H9 (cell line): ENCODE measurements around the gene CNNM4. TPM values are rescaled to one million over a fixed set of nuclear protein-coding genes. Genes with fewer than 3 reads are reported as not detected.

ENCODE experiments used
- DNase-seq: peaks from one replicate; pipeline ENCODE4 v3.0.0-alpha.2; 2017
- H2AFZ ChIP-seq: one replicate; pipeline ENCODE4 v1.6.1; 2013; ENCODE audit warnings: mild to moderate bottlenecking, low read length, control low read depth, moderate library complexity
- H2AK5ac ChIP-seq: 2 replicates; pipeline ENCODE4 v1.6.1; 2013; ENCODE audit warnings: low read length, control low read depth, mixed read lengths; ENCODE audit not compliant: insufficient read length
- H2BK120ac ChIP-seq: one replicate; pipeline ENCODE4 v1.6.1; 2013; ENCODE audit warnings: low read depth, mild to moderate bottlenecking, low read length, control low read depth, inconsistent platforms; ENCODE audit not compliant: poor library complexity, severe bottlenecking
- H2BK12ac ChIP-seq: 2 replicates; pipeline ENCODE4 v1.6.1; 2013; ENCODE audit warnings: low read length, control low read depth, mixed read lengths, low read depth; ENCODE audit not compliant: insufficient read length
- H2BK15ac ChIP-seq: 2 replicates; pipeline ENCODE4 v1.6.1; 2013; ENCODE audit warnings: low read depth, low read length, control low read depth
- H2BK20ac ChIP-seq: one replicate; pipeline ENCODE4 v1.6.1; 2013; ENCODE audit warnings: low read depth, mild to moderate bottlenecking, low read length, control low read depth, inconsistent platforms; ENCODE audit not compliant: poor library complexity, severe bottlenecking
- H2BK5ac ChIP-seq: 2 replicates; pipeline ENCODE4 v1.6.1; 2013; ENCODE audit warnings: low read length, control low read depth, mixed read lengths; ENCODE audit not compliant: insufficient read length
- H3K14ac ChIP-seq: 2 replicates; pipeline ENCODE4 v1.6.1; 2013; ENCODE audit warnings: low read length, control low read depth; ENCODE audit not compliant: insufficient read depth
- H3K18ac ChIP-seq: 2 replicates; pipeline ENCODE4 v1.6.1; 2013; ENCODE audit warnings: low read depth, mild to moderate bottlenecking, mixed read lengths, low read length, control low read depth; ENCODE audit not compliant: insufficient read length
- H3K23ac ChIP-seq: 2 replicates; pipeline ENCODE4 v1.6.1; 2013; ENCODE audit warnings: low read length, control low read depth, mixed read lengths, low read depth; ENCODE audit not compliant: insufficient read length
- H3K23me2 ChIP-seq: 2 replicates; pipeline ENCODE4 v1.6.1; 2013; ENCODE audit warnings: low read depth, mild to moderate bottlenecking, mixed read lengths, low read length, control low read depth; ENCODE audit not compliant: insufficient read length, poor library complexity, severe bottlenecking
- H3K27ac ChIP-seq: 2 replicates; pipeline ENCODE4 v1.5.1; 2013; ENCODE audit warnings: low read length, control low read depth, mixed read lengths, low read depth; ENCODE audit not compliant: insufficient read length
- H3K27me3 ChIP-seq: 2 replicates; pipeline ENCODE4 v1.6.1; 2013; ENCODE audit warnings: low read length, control low read depth, inconsistent platforms; ENCODE audit not compliant: insufficient read depth
- H3K4ac ChIP-seq: 2 replicates; pipeline ENCODE4 v1.6.1; 2013; ENCODE audit warnings: low read depth, mild to moderate bottlenecking, control low read depth, inconsistent platforms, low read length, moderate library complexity
- H3K4me1 ChIP-seq: 2 replicates; pipeline ENCODE4 v1.6.1; 2013; ENCODE audit warnings: low read length, control low read depth, inconsistent platforms; ENCODE audit not compliant: insufficient read depth
- H3K4me2 ChIP-seq: 2 replicates; pipeline ENCODE4 v1.6.1; 2013; ENCODE audit warnings: low read length, control low read depth, mixed read lengths; ENCODE audit not compliant: insufficient read length, insufficient read depth
- H3K56ac ChIP-seq: 2 replicates; pipeline ENCODE4 v1.6.1; 2013; ENCODE audit warnings: low read depth, mild to moderate bottlenecking, mixed read lengths, low read length, control low read depth; ENCODE audit not compliant: insufficient read length
- H3K79me1 ChIP-seq: 2 replicates; pipeline ENCODE4 v1.6.1; 2013; ENCODE audit warnings: low read depth, mild to moderate bottlenecking, moderate library complexity, low read length, control low read depth, inconsistent platforms; ENCODE audit not compliant: insufficient read depth, poor library complexity, severe bottlenecking
- H3K79me2 ChIP-seq: 2 replicates; pipeline ENCODE4 v1.6.1; 2013; ENCODE audit warnings: low read length, control low read depth, inconsistent platforms; ENCODE audit not compliant: insufficient read depth
- H3K9ac ChIP-seq: 2 replicates; pipeline ENCODE4 v1.6.1; 2013; ENCODE audit warnings: low read length, control low read depth, mixed read lengths; ENCODE audit not compliant: insufficient read length; ENCODE audit errors: extremely low read depth
- H3K9me3 ChIP-seq: one replicate; pipeline ENCODE4 v1.6.1; 2013; ENCODE audit warnings: low read depth, low read length, inconsistent platforms; ENCODE audit not compliant: control insufficient read depth
- H3T11ph ChIP-seq: one replicate; pipeline ENCODE4 v1.6.1; 2013; ENCODE audit warnings: mild to moderate bottlenecking, low read length, control low read depth, inconsistent platforms
- H4K20me1 ChIP-seq: one replicate; pipeline ENCODE4 v1.6.1; 2013; ENCODE audit not compliant: control insufficient read depth, insufficient read length, insufficient read depth
- H4K5ac ChIP-seq: 2 replicates; pipeline ENCODE4 v1.6.1; 2013; ENCODE audit warnings: low read depth, mild to moderate bottlenecking, mixed read lengths, low read length, control low read depth; ENCODE audit not compliant: insufficient read length
- H4K8ac ChIP-seq: replicated peaks from 2 replicates; pipeline ENCODE4 v1.6.1; 2013; ENCODE audit warnings: low read length, control low read depth, mixed read lengths, low read depth; ENCODE audit not compliant: insufficient read length
- H4K91ac ChIP-seq: 2 replicates; pipeline ENCODE4 v1.6.1; 2013; ENCODE audit warnings: low read depth, mild to moderate bottlenecking, moderate library complexity, mixed read lengths, low read length, control low read depth; ENCODE audit not compliant: insufficient read length
- H3K27ac Mint-ChIP-seq, 3 experiments: 2 replicates in 2 of 3; 3 replicates in 1 of 3; pipeline ENCODE4 v1.8.0; 2020 to 2021; ENCODE audit warnings: mixed read lengths in 3 of 3, mild to moderate bottlenecking in 1 of 3, moderate library complexity in 1 of 3
- H3K27me3 Mint-ChIP-seq: 2 replicates; pipeline ENCODE4 v1.8.0; 2021; ENCODE audit warnings: low read depth, mild to moderate bottlenecking, moderate library complexity, mixed read lengths
- H3K36me3 Mint-ChIP-seq, 3 experiments: 2 replicates in 2 of 3; 3 replicates in 1 of 3; pipeline ENCODE4 v1.8.0; 2020 to 2021; ENCODE audit warnings: low read depth in 3 of 3, mixed read lengths in 3 of 3; ENCODE audit not compliant: insufficient read depth in 1 of 3
- H3K4me1 Mint-ChIP-seq, 2 experiments: 2 replicates each; pipeline ENCODE4 v1.8.0; 2020; ENCODE audit warnings: mixed read lengths in 2 of 2
- H3K4me3 Mint-ChIP-seq, 2 experiments: 2 replicates in 1 of 2; 3 replicates in 1 of 2; pipeline ENCODE4 v1.8.0; 2020 to 2021; ENCODE audit warnings: mild to moderate bottlenecking in 2 of 2, mixed read lengths in 2 of 2, moderate library complexity in 1 of 2
- H3K9me3 Mint-ChIP-seq, 2 experiments: 2 replicates in 1 of 2; 3 replicates in 1 of 2; pipeline ENCODE4 v1.8.0; 2020; ENCODE audit warnings: mild to moderate bottlenecking in 2 of 2, mixed read lengths in 2 of 2, moderate library complexity in 1 of 2
- WGBS: extraction: QIAGEN DNeasy Blood & Tissue Kit; methylation state at CpG from one replicate; pipeline ENCODE4 v1.1.7; 2013; ENCODE audit warnings: missing lambda C conversion rate, low lambda C conversion rate, mixed read lengths; ENCODE audit not compliant: insufficient read length; ENCODE audit errors: extremely low coverage; 5-methylcytosine and 5-hydroxymethylcytosine counted together
- total RNA-seq: library from RNA; stranded (reverse); gene quantifications from 2 replicates; pipeline ENCODE4 v1.2.1, GENCODE V29; 2021
- TF ChIP-seq, protein P1 (sequence below): fragments of 200-600 bp; sonication (generic); conservative IDR thresholded peaks from 3 replicates; pipeline ENCODE4 v1.8.0; 2021; ENCODE audit warnings: antibody characterized with exemption, mild to moderate bottlenecking

The CNNM4 gene
- total RNA-seq, 1 experiment from 2014 or later, result 8.5 TPM

DNA sequence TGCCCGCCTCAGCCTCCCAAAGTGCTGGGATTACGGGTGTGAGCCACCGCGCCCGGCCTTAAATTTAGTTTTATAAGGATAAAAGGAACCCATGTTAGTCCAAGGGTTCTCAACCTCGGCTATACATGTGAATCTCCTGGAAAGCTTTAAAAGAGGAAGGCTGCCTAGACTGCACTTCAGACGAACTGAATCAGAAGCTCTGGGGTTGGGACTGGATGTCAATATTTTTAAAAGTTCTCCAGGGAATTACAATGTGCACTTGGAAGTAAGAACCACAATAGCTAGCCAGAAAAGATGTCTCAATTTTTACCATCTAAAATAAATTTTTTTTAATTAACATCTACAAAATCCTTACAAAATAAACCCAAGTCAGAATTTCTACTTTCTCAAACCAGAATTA is 31.0 kb upstream of the CNNM4 start:
- WGBS, result no CpG with 5 or more reads among the region's 7 CpGs

More for the DNA sequence above, 31.0 kb upstream of the CNNM4 start:
- no peak overlapping the region for H3K4me2 ChIP-seq
- no peak overlapping the region for H3K14ac ChIP-seq
- H3K4me1 Mint-ChIP-seq, result no peaks in the 10 kb centered on the region
- no peaks in the 10 kb centered on the region for H3K79me1 ChIP-seq
- H3K56ac ChIP-seq, result no peak overlapping the region
- H2BK120ac ChIP-seq, result no peak overlapping the region
- no peak overlapping the region for H4K8ac ChIP-seq
- no peak overlapping the region for H3T11ph ChIP-seq
- H3K27ac ChIP-seq, result no peak overlapping the region
- no peak overlapping the region for H3K27ac Mint-ChIP-seq
- H2BK20ac ChIP-seq, result no peak overlapping the region
- peaks cover 37 to 77% (median 72%) of the 10 kb centered on the region in 3 experiments; a peak in 6 of 7 replicates for H3K36me3 Mint-ChIP-seq
- H3K9me3 Mint-ChIP-seq, result no peaks in the 10 kb centered on the region
- H3K79me2 ChIP-seq, result no peaks in the 10 kb centered on the region
- no peak for DNase-seq
- H3K23ac ChIP-seq, result no peak overlapping the region
- H3K27me3 Mint-ChIP-seq, result no peaks in the 10 kb centered on the region; the same call in 1 of the 2 replicates
- H3K4ac ChIP-seq, result no peak overlapping the region
- no peaks in the 10 kb centered on the region for H3K4me1 ChIP-seq
- H3K18ac ChIP-seq, result no peak overlapping the region
- H4K91ac ChIP-seq, result no peak overlapping the region
- no peaks in the 10 kb centered on the region for H4K20me1 ChIP-seq
- no peaks in the 10 kb centered on the region for H3K9me3 ChIP-seq
- H2BK15ac ChIP-seq, result no peak overlapping the region
- TF ChIP-seq, protein P1, sequence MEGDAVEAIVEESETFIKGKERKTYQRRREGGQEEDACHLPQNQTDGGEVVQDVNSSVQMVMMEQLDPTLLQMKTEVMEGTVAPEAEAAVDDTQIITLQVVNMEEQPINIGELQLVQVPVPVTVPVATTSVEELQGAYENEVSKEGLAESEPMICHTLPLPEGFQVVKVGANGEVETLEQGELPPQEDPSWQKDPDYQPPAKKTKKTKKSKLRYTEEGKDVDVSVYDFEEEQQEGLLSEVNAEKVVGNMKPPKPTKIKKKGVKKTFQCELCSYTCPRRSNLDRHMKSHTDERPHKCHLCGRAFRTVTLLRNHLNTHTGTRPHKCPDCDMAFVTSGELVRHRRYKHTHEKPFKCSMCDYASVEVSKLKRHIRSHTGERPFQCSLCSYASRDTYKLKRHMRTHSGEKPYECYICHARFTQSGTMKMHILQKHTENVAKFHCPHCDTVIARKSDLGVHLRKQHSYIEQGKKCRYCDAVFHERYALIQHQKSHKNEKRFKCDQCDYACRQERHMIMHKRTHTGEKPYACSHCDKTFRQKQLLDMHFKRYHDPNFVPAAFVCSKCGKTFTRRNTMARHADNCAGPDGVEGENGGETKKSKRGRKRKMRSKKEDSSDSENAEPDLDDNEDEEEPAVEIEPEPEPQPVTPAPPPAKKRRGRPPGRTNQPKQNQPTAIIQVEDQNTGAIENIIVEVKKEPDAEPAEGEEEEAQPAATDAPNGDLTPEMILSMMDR, result no peak
- H2AK5ac ChIP-seq, result no peak overlapping the region
- no peak overlapping the region for H2AFZ ChIP-seq
- H3K9ac ChIP-seq, result no peak overlapping the region
- H4K5ac ChIP-seq, result no peak overlapping the region
- H2BK5ac ChIP-seq, result no peak overlapping the region
- no peak overlapping the region for H3K4me3 Mint-ChIP-seq
- no peaks in the 10 kb centered on the region for H3K27me3 ChIP-seq
- H2BK12ac ChIP-seq, result no peak overlapping the region
- no peaks in the 10 kb centered on the region for H3K23me2 ChIP-seq
